Amygdala (tissue), 56 donors: ENCODE measurements around the gene UBR4.

Experiments
- DNase-seq, 56 donors: peaks; one replicate each; lab custom pipeline; 2025; lab: John Stamatoyannopoulos, UW

UBR4 gene

DNA sequence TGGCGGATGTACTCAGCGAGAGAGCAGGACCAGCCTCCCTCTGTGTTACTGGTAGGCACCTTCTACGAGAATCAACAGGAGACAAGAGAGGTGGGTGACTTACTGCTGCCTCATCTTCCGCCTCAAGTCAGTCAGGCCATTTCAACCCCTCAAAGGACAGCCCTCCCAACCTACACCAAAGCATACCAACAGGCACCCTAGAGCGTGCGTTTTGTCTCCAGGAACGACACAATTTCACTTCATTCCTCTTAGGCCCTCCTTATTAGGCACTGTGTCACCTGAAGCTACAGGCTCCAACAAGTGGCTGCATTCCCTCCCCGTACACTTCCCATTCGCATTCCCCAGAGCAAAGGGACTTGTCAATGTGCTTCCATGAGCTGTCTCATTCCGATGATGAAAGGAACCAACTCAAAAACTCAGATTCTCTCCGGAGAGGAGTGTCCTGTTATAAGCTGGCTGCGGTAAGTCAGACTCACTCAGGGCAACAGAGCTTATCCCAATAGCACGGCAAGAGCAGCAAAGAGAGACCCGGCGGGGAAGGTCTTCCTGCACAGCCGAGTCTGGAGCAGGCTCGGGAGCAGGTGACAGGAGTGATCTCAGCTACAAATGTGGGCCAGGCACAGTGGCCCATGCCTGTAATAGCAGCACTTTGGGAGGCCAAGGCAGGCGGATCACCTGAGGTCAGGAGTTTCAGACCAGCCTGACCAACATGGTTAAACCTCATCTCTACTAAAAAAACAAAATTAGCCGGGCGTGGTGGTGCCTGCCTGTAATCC is 133.0 kb downstream of the UBR4 start:
- DNase-seq, result no peak

DNA sequence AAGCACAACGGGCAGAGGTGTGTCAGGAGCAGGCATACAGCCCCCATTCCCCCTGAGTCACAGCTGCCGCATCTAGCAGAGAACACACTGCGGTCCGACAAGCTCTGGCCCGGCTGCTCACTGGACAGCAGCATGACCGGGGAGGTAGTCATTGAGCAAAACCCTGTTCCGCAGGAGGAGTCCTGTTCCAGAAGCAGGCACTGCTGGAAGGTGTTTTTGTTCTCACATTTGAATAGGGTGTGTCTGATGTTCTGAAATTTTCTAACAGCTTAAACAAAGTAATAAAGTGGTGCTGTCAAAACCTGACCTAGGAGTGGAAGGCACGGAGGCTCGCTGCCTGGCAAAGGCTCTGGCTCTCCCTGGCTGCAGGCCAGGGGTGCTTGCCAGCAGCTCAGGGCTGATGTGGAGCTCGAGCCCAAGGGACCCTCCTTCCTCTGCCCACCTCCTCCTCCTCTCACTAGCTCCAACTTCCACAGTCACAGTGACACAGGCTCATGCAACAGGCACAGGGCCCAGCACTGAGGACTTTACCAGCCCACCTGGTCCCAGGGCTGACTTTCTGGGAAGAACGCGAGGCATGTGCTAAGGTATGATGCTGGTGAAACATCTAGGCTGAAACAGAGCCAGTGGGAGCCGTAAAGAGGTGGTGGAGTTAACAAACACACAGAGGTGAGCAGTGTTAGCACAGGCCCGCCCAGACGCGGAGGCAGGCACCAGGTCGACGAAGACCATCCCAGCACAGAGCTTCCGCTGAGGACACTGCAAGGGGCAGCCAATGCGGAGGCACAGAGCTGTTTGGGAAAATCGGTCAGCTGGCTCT is 135.0 kb downstream of the UBR4 start:
- peak in 6 of 56 donors; percentile 13 to 44 (median 28) for DNase-seq

- no peak for DNase-seq
Observed at GRCh38 chr1:19074361-19074901, 135.6 kb downstream of the UBR4 start.

DNA sequence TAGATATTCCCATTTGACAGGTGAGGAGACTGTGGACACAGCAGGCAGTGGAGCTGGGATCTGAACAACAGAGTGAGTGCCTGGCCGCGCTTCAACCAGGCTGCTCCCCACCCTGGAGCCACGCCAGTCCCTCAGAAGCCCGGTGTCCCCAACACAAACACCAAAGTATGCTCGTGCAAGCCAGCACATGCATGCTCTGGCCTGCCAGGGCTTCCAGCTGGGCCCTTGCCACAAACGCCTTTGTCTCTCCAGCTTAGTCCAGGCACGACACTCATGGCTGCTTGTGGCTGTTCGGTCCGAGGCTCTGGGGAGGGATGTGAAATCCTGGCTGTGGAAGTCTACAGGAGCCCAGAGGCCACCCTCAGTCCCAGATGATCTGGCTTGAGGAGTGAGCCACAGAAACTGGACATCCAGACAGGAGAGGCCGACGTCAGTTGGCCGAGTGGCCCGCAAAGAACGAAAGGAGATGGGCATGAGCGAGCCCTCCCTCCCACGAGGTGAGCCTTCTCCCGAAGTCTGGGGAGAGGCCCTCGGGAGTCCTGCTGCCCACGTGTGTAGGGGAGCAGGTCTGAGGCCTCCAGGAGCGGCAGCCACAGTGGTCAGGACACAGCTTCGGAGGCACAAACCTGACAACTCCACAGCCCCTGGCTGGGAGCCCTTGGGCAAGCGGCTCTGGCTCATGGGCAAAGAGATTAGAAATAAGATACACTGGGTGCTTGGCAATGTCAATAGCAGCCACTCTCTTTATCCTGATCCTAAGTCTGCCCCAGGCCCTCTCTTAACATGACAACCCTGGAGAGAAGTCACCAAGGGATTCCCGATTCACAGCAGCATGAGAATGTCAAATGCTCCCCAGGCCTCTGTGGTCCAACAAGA is 136.5 kb downstream of the UBR4 start:
- peak in 39 of 56 donors; percentile 9 to 81 (median 39) for DNase-seq

DNA sequence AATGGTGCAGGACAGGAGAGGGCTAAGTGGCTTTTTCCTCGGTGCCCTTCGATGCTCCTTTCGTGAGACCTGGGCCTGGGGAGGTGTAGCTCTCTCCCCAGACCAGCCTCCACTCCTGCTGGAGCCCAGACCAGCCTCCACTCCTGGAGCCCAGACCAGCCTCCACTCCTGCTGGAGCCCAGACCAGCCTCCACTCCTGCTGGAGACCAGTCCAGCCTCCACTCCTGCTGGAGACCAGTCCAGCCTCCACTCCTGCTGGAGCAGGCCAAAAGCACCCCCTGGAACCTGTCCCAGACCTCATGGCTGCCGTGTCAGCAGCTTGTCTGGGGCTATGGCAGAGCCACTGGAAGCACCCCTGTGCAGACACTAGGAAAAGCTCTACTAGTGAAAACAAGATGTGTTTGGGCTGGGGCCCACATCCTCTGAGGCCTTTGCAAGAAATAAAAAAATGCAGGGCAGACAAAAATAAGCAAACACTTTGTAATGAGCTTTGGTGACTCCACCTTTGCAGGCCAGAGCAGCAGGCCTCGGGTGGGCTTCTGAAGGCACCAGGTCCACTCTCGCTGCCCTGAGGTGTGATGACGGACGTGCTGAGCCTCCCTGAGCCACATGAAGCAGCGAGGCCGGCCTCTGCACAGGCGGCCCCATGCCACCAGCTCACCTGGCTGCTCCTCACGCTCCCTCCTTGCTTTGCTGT is 137.6 kb downstream of the UBR4 start:
- no peak for DNase-seq

- DNase-seq, result no peak
Observed at GRCh38 chr1:19071674-19072281, 138.3 kb downstream of the UBR4 start.

DNA sequence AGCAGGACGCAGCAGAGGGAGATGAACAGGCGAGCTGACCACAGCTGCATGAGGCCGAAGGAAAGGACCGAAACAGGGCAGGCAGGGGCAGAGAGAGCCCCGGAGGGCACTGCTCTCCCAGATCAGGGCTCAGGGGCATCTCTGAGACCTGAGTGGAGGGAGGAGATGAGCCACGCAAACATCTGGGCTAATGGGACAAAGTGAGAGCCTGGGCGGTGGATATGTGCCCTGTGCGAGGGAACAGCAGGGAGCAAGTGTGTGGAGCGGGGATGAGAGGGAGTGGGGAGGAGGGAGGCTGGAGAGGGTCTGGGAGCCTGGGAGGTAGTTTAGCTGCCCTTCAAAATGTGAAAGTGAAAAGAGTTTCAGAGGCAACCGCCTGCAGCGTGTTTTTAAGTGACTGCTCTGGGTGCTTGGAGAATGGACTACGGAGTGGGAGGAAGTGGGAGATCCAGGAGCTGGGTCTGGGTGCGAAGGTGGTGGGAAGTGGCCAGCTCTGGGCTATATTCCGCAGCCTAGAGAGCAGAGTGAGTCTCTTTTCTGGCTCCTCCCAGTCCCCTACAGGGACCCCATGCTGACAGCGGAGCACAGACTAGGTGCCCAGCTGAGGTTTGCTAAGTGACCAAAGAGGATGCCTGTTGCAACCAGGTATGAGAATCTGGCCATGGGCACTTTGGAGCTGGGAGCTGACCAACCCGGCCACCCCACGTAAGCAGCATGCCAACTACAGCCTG is 139.0 kb downstream of the UBR4 start:
- no peak for DNase-seq

GRCh38 chr1:19070197-19070651 is 139.8 kb downstream of the UBR4 start:
- no peak for DNase-seq

- no peak for DNase-seq
Observed at GRCh38 chr1:19068639-19069276, 141.3 kb downstream of the UBR4 start.

GRCh38 chr1:19067912-19068638 is 142.0 kb downstream of the UBR4 start:
- no peak for DNase-seq

DNA sequence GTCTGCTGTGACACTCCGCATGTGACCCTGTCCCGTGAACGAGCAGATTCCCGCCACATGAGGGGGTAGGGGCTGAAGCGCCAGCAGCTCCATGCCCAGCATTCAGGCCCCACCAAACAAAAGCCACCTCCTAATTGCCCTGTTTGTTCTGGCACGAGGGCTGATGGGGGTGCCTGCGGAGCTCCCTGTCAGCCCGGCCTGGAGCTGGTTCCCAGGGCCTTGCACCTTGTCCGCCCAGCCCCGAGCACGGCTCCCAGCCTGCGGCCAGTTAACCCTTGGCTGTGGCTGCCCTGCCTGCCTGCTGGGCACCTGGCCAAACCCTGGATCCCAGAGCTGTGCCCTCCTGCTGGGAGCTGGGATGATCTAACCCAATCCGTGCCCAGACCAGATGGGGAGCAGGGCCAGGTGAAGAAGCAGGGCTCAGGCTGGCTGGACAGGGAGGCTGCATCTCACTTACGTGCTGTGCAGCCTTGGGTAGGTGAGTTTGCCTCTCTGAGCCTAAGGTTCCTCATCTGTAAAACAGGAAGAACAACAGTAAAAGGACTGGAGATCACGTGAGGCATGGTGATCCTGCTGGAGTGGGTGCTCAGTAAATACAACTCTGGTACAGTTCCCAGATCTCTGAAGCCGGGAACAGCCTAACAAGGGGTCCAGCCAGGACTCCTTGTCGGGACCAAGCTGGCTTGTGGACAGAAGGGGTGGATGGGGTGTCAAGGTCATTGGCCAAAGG is 142.7 kb downstream of the UBR4 start:
- peak in 48 of 56 donors; percentile 23 to 89 (median 75) for DNase-seq

DNA sequence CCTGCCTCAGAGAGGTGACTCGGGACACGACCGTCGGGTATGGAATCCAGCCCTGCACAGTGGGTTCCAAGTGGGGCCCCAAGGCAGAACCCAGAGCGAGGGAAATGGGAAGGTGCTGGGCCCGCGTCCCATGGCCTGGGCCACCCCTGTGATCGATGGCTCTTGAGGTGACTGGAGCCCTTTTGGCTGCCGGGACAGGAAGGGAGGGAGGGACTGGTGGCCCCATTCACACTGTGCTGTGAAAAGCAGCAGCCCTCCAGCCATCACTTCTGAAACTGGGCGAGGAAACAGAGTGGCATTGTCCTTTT is 143.2 kb downstream of the UBR4 start:
- peak in 5 of 56 donors; percentile 13 to 89 (median 42) for DNase-seq

DNA sequence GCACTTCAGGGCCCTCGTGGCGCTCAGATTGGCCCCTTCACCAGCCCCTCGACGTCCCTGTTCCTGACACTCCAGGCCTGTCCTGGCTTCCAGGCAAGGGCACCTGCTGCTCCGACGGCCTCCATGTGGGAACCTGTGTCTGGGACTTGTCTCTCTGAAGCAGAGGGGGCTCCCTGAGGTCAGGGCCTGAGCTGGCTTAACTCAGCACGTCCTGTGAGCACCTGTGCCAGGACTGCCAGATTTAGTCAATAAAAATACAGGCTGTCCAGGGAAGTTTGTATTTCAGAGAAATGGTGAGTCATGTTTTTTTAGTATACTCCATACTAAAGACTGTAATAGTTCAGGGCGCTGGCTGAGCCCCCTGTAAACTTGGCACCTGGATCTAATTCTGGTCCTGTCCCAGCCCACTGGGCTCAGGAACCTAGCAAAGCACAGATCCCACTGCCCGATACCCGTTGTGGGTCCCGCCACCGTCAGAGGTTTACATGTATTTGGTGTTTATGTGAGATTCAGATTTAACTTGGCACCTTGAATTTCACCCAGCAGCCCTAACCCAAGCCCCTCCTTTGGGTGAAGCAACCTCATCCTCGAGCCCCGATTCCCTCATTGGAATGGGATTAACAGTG is 143.7 kb downstream of the UBR4 start:
- no peak for DNase-seq

GRCh38 chr1:19065526-19066247 is 144.4 kb downstream of the UBR4 start:
- no peak for DNase-seq

- no peak for DNase-seq
Observed at GRCh38 chr1:19064906-19065450, 145.1 kb downstream of the UBR4 start.
